ENCODE data around the gene MYG1. TPM values are rescaled to one million over a fixed set of nuclear protein-coding genes. Genes with fewer than 3 reads are reported as not detected.

Gene MYG1
- total and polyA plus RNA-seq, 4 experiments from 2014 or later, result 46.0 to 78.2 (median 56.6) TPM

DNA sequence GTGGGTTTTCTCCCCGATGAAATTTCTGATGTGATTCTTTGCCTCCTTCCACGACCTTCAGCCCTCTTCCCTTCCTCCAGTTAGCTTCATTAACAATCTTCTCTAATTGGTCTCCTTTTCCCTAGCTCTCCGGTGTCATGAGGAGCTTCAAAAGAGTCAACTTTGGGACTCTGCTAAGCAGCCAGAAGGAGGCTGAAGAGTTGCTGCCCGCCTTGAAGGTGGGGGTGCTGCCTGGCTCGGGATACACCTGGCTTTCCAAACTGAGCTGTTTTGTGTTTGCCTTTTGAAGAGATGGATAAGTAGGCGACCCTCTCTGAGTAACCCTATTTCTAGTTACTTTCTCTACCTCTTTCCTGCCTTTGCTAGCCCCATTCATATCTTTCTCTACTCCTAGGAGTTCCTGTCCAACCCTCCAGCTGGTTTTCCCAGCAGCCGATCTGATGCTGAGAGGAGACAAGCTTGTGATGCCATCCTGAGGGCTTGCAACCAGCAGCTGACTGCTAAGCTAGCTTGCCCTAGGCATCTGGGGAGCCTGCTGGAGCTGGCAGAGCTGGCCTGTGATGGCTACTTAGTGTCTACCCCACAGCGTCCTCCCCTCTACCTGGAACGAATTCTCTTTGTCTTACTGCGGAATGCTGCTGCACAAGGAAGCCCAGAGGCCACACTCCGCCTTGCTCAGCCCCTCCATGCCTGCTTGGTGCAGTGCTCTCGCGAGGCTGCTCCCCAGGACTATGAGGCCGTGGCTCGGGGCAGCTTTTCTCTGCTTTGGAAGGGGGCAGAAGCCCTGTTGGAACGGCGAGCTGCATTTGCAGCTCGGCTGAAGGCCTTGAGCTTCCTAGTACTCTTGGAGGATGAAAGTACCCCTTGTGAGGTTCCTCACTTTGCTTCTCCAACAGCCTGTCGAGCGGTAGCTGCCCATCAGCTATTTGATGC is 30.6 kb upstream of the MYG1 start:
- Mint-ChIP-seq H3K27ac (peak overlapping the region; percentile 92 to 97 (median 95)), H3K27me3 (no peaks in the 10 kb centered on the region), H3K9me3 (peaks cover 0 to 3% (median 0%) of the 10 kb centered on the region in 8 donors), H3K4me3 (peak overlapping the region; percentile 93 to 100 (median 96)), H3K4me1 (peaks cover 11 to 29% (median 19%) of the 10 kb centered on the region in 4 donors), H3K36me3 (peaks cover 0 to 8% of the 10 kb centered on the region in 2 donors)
- no peaks in the 10 kb centered on the region for H3K9me3 ChIP-seq (ENCODE audit: control insufficient read depth in 1 of 2, low read length in 2 of 2)
- peak overlapping the region; percentile 76 to 91 for H3K4me3 ChIP-seq (ENCODE audit: low read length in 2 of 2)
- no peaks in the 10 kb centered on the region for H3K36me3 ChIP-seq (ENCODE audit: insufficient read depth, low read length)
- intact Hi-C loops (cut with micrococcal nuclease), result loop anchor here (1.0 to 2.0 kb wide), 5 partner anchors 49 to 110 kb away; partner anchors contain the start of genes CSAD and ZNF740
- peaks cover 10% of the 10 kb centered on the region for H3K4me1 ChIP-seq (ENCODE audit: insufficient read depth, low read length)
- DNase-seq, result no peak
- no peaks in the 10 kb centered on the region for H3K27me3 ChIP-seq (ENCODE audit: insufficient read depth, low read length)
- CTCF ChIA-PET (ENCODE audit: partially characterized antibody), result interaction anchor here (0.6 to 5.4 kb wide), 14 partner anchors 9 to 203 kb away, joined by 3 to 110 read pairs (median 3); partner anchors contain the start of genes AAAS, ITGB7 and MYG1
- POLR2A ChIA-PET (ENCODE audit: partially characterized antibody), result interaction anchor here (0.9 to 5.1 kb wide), 9 partner anchors 13 to 88 kb away, joined by 3 to 45 read pairs (median 9); partner anchors contain the start of genes CSAD, ITGB7, PFDN5 and ZNF740
- peak overlapping the region; percentile 71 for H3K27ac ChIP-seq (ENCODE audit: low read depth, low read length)

DNA sequence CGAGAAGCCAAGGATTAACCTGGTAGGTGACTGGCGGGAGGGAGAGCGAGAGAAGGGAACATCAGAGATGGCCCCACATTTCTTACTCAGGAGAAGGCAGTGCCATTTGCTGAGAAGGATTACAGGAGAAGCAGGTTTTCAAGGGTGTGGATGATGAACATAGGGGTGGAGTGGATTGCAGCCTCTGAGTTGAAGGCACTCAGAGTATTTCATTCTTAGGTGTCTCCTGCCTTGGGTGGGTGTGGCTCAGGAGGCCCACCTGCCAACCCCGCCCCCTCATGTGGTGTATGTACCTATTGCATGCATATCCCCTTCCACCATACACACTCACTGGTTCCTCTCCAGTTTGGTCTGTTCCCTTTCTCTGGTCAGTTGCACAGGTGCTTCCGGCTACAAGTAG is 25.1 kb upstream of the MYG1 start:
- no peak for DNase-seq
- intact Hi-C loops (cut with micrococcal nuclease), result no loop called here
- H3K4me1 Mint-ChIP-seq, result peaks cover 0 to 7% (median 0%) of the 10 kb centered on the region in 4 donors
- no peak overlapping the region for H3K4me3 Mint-ChIP-seq
- H3K9me3 ChIP-seq (ENCODE audit: control insufficient read depth in 1 of 2, low read length in 2 of 2), result no peaks in the 10 kb centered on the region
- H3K27ac Mint-ChIP-seq, result no peak overlapping the region
- peaks cover 0 to 3% (median 0%) of the 10 kb centered on the region in 8 donors for H3K9me3 Mint-ChIP-seq
- no peaks in the 10 kb centered on the region for H3K36me3 Mint-ChIP-seq
- no peaks in the 10 kb centered on the region for H3K27me3 Mint-ChIP-seq
- no peaks in the 10 kb centered on the region for H3K36me3 ChIP-seq (ENCODE audit: insufficient read depth, low read length)
- no peak overlapping the region for H3K27ac ChIP-seq (ENCODE audit: low read depth, low read length)
- H3K4me3 ChIP-seq (ENCODE audit: low read length in 2 of 2), result no peak overlapping the region
- ChIA-PET POLR2A (ENCODE audit: partially characterized antibody) (no interaction called here), CTCF (ENCODE audit: partially characterized antibody) (interaction anchor here (1.1 to 1.2 kb wide), 2 partner anchors 13 to 87 kb away, joined by 3 to 4 read pairs; no protein-coding TSS in a partner anchor)
- no peaks in the 10 kb centered on the region for H3K27me3 ChIP-seq (ENCODE audit: insufficient read depth, low read length)
- no peaks in the 10 kb centered on the region for H3K4me1 ChIP-seq (ENCODE audit: insufficient read depth, low read length)

DNA sequence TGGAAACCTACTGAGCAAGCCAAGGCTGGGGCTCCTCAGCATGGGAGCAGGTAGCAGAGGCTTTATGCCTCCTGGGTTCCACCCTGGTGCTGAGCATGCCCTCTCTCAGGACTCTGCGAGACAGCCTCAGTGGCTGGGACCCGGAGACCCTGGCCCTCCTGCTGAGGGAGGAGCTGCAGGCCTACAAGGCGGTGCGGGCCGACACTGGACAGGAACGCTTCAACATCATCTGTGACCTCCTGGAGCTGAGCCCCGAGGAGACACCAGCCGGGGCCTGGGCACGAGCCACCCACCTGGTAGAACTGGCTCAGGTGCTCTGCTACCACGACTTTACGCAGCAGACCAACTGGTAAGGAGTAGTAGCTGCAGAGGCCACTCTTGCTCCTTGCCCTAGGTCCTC is 23.0 kb upstream of the MYG1 start:
- ChIA-PET POLR2A (ENCODE audit: partially characterized antibody) (no interaction called here), CTCF (ENCODE audit: partially characterized antibody) (interaction anchor here (3.5 kb wide), 1 partner anchor 62 kb away, joined by 15 read pairs; no protein-coding TSS in a partner anchor)
- H3K9me3 ChIP-seq (ENCODE audit: control insufficient read depth in 1 of 2, low read length in 2 of 2), result no peaks in the 10 kb centered on the region
- DNase-seq, result no peak
- H3K4me1 Mint-ChIP-seq, result no peaks in the 10 kb centered on the region
- no peaks in the 10 kb centered on the region for H3K27me3 ChIP-seq (ENCODE audit: insufficient read depth, low read length)
- H3K4me1 ChIP-seq (ENCODE audit: insufficient read depth, low read length), result no peaks in the 10 kb centered on the region
- H3K9me3 Mint-ChIP-seq, result peaks cover 0 to under 1% (median 0%) of the 10 kb centered on the region in 8 donors
- no peaks in the 10 kb centered on the region for H3K36me3 Mint-ChIP-seq
- H3K4me3 ChIP-seq (ENCODE audit: low read length in 2 of 2), result no peak overlapping the region
- no peak overlapping the region for H3K4me3 Mint-ChIP-seq
- no peak overlapping the region for H3K27ac Mint-ChIP-seq
- H3K27me3 Mint-ChIP-seq, result no peaks in the 10 kb centered on the region
- H3K27ac ChIP-seq (ENCODE audit: low read depth, low read length), result no peak overlapping the region
- H3K36me3 ChIP-seq (ENCODE audit: insufficient read depth, low read length), result no peaks in the 10 kb centered on the region
- intact Hi-C loops (cut with micrococcal nuclease), result no loop called here

DNA sequence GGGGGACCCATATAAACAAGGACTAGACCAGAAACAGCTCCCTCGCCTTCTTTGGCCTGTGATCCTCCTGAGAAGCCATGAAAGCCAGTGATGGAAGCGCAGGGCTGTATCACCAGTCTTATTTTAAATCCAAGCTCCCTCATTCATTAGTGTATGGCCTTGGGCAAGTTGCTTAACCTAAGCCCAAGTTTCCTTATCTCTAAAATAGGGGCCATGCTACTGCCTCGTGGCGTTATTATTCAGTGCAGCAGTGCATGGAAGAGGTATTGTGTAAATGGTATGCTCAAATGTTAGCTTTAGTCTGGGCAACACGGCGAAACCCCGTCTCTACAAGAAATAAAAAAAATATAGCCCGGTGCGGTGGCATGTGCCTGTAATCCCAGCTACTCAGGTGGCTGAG is 21.5 kb upstream of the MYG1 start:
- intact Hi-C loops (cut with micrococcal nuclease), result no loop called here

DNA sequence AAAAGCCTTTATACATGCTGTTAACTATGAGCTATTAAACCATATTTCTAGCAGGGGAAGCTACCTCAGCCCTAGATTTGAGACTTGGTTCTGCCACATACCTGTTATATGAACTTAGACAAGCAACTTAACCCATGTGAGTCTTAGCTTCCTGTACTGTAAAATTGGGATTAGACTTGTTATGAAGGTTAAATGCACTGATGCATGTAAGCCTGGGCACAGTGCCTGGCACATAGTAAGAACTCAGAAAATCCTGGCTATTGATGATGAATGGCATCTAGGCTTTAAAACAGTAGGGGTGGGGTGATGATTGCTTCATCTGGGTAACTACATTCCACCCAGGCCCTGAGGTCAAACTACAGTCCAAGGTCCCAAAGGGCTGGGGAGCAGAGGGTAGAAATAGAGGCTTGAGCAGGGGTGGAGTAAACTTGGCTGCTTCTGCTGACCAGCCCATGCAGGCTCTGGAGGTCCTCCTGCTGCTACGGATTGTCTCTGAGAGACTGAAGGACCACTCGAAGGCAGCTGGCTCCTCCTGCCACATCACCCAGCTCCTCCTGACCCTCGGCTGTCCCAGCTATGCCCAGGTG is 20.1 kb upstream of the MYG1 start:
- ChIA-PET POLR2A (ENCODE audit: partially characterized antibody) (interaction anchor here (1.0 to 2.1 kb wide), 3 partner anchors 12 to 60 kb away, joined by 3 to 6 read pairs (median 3); no protein-coding TSS in a partner anchor), CTCF (ENCODE audit: partially characterized antibody) (interaction anchor here (1.1 to 3.5 kb wide), 4 partner anchors 9 to 119 kb away, joined by 4 to 15 read pairs (median 7); no protein-coding TSS in a partner anchor)
- H3K36me3 Mint-ChIP-seq, result no peaks in the 10 kb centered on the region
- no peaks in the 10 kb centered on the region for H3K4me1 ChIP-seq (ENCODE audit: insufficient read depth, low read length)
- no peaks in the 10 kb centered on the region for H3K36me3 ChIP-seq (ENCODE audit: insufficient read depth, low read length)
- DNase-seq, result no peak
- no peak overlapping the region for H3K27ac ChIP-seq (ENCODE audit: low read depth, low read length)
- no peak overlapping the region for H3K4me3 Mint-ChIP-seq
- no peaks in the 10 kb centered on the region for H3K9me3 Mint-ChIP-seq
- intact Hi-C loops (cut with micrococcal nuclease), result no loop called here
- no peak overlapping the region for H3K4me3 ChIP-seq (ENCODE audit: low read length in 2 of 2)
- H3K4me1 Mint-ChIP-seq, result no peaks in the 10 kb centered on the region
- no peaks in the 10 kb centered on the region for H3K27me3 ChIP-seq (ENCODE audit: insufficient read depth, low read length)
- no peaks in the 10 kb centered on the region for H3K27me3 Mint-ChIP-seq
- H3K9me3 ChIP-seq (ENCODE audit: control insufficient read depth in 1 of 2, low read length in 2 of 2), result no peaks in the 10 kb centered on the region
- H3K27ac Mint-ChIP-seq, result peak overlapping the region in 2 of 7 donors; percentile 13 to 68

More for the DNA sequence above, 21.5 kb upstream of the MYG1 start:
- CTCF ChIA-PET (ENCODE audit: partially characterized antibody), result interaction anchor here (0.8 to 3.5 kb wide), 8 partner anchors 9 to 179 kb away, joined by 3 to 15 read pairs (median 4); no protein-coding TSS in a partner anchor
- H3K27me3 Mint-ChIP-seq, result no peaks in the 10 kb centered on the region
- Histone ChIP-seq H3K4me1 (ENCODE audit: insufficient read depth, low read length) (no peaks in the 10 kb centered on the region), H3K27me3 (ENCODE audit: insufficient read depth, low read length) (no peaks in the 10 kb centered on the region), H3K36me3 (ENCODE audit: insufficient read depth, low read length) (no peaks in the 10 kb centered on the region), H3K9me3 (ENCODE audit: control insufficient read depth in 1 of 2, low read length in 2 of 2) (no peaks in the 10 kb centered on the region), H3K4me3 (ENCODE audit: low read length in 2 of 2) (no peak overlapping the region), H3K27ac (ENCODE audit: low read depth, low read length) (no peak overlapping the region)
- H3K9me3 Mint-ChIP-seq, result no peaks in the 10 kb centered on the region
- H3K4me1 Mint-ChIP-seq, result no peaks in the 10 kb centered on the region
- no peaks in the 10 kb centered on the region for H3K36me3 Mint-ChIP-seq
- no peak overlapping the region for H3K4me3 Mint-ChIP-seq
- H3K27ac Mint-ChIP-seq, result peak overlapping the region in 1 of 7 donors; percentile 35
- DNase-seq, result no peak
- POLR2A ChIA-PET (ENCODE audit: partially characterized antibody), result interaction anchor here (1.1 to 2.1 kb wide), 2 partner anchors 11 to 17 kb away, joined by 3 to 6 read pairs; no protein-coding TSS in a partner anchor

DNA sequence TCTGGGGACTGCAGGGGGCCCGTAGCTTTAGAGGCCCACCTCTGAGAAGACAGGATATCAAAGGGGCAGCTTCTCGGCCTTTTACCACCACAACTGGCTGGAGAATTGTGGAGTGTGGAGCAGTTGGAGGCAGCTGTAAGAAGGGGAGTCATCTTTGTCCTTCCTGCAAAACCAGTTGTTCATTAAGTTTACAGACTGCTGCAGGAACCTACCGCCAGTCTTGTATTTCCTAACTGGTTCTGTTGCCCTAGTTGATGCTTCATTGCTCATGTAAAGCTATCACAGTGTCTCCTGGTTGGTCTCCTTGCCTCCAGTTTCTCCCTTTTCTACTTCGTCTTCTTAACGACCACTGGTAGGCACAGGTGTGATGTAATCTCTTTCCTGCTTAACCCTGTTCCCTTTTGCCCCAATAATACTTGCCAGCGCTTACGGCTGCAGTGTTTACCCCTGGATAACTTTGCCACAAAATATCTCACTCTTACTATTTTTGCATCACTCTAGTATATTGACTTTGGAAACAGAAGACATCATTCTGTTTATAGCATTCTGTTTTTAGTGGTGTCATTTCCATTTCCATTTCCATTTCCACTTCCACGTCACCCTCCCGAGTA is 19.5 kb upstream of the MYG1 start:
- no peaks in the 10 kb centered on the region for H3K27me3 ChIP-seq (ENCODE audit: insufficient read depth, low read length)
- Mint-ChIP-seq H3K27me3 (no peaks in the 10 kb centered on the region), H3K4me3 (no peak overlapping the region), H3K4me1 (no peaks in the 10 kb centered on the region), H3K27ac (peak overlapping the region in 2 of 7 donors; percentile 24 to 48), H3K36me3 (no peaks in the 10 kb centered on the region), H3K9me3 (no peaks in the 10 kb centered on the region)
- H3K27ac ChIP-seq (ENCODE audit: low read depth, low read length), result no peak overlapping the region
- DNase-seq, result no peak
- H3K9me3 ChIP-seq (ENCODE audit: control insufficient read depth in 1 of 2, low read length in 2 of 2), result no peaks in the 10 kb centered on the region
- H3K36me3 ChIP-seq (ENCODE audit: insufficient read depth, low read length), result no peaks in the 10 kb centered on the region
- intact Hi-C loops (cut with micrococcal nuclease), result no loop called here
- ChIA-PET POLR2A (ENCODE audit: partially characterized antibody) (interaction anchor here (0.6 to 1.4 kb wide), 2 partner anchors 60 to 124 kb away, joined by 3 to 5 read pairs; no protein-coding TSS in a partner anchor), CTCF (ENCODE audit: partially characterized antibody) (interaction anchor here (0.8 to 2.4 kb wide), 4 partner anchors 9 to 120 kb away, joined by 3 to 8 read pairs (median 5); no protein-coding TSS in a partner anchor)
- no peak overlapping the region for H3K4me3 ChIP-seq (ENCODE audit: low read length in 2 of 2)
- H3K4me1 ChIP-seq (ENCODE audit: insufficient read depth, low read length), result no peaks in the 10 kb centered on the region
